K562 (cell line): ENCODE measurements around the gene MRNIP. TPM values are rescaled to one million over a fixed set of nuclear protein-coding genes. Genes with fewer than 3 reads are reported as not detected.

Source experiments
- CTBP1 ChIP-seq: fragments of 450-650 bp; IDR thresholded peaks from 2 replicates; pipeline ENCODE4 v1.6.1; 2016; ENCODE audit warnings: borderline replicate concordance
- GABPB1 ChIP-seq: sonication (generic); formaldehyde crosslinking; IDR thresholded peaks from 2 replicates; pipeline ENCODE4 v1.8.0; 2022; ENCODE audit warnings: mild to moderate bottlenecking, missing genetic modification reagents
- HCFC1 ChIP-seq: IDR thresholded peaks from 2 replicates; pipeline ENCODE4 v1.6.1; 2012; ENCODE audit warnings: low read depth, low read length, improper control_type of control experiment
- HOXB6 ChIP-seq: fragments of 250-450 bp; sonication (Bioruptor Pico); IDR thresholded peaks from 2 replicates; pipeline ENCODE4 v1.5.1; 2022; ENCODE audit warnings: mild to moderate bottlenecking, borderline replicate concordance
- KLF6 ChIP-seq: fragments of 250-450 bp; sonication (Bioruptor Pico); IDR thresholded peaks from 2 replicates; pipeline ENCODE4 v1.4.0; 2020; ENCODE audit warnings: mild to moderate bottlenecking, moderate library complexity, borderline replicate concordance
- SMARCE1 ChIP-seq: fragments of 450-650 bp; IDR thresholded peaks from 2 replicates; pipeline ENCODE4 v1.7.1; 2016; ENCODE audit warnings: mild to moderate bottlenecking
- ZKSCAN3 ChIP-seq: fragments of 250-450 bp; sonication (Bioruptor Pico); IDR thresholded peaks from 2 replicates; pipeline ENCODE4 v1.4.0; 2020
- ZNF24 ChIP-seq: fragments of 450-650 bp; IDR thresholded peaks from 2 replicates; pipeline ENCODE4 v1.6.1; 2016
- polyA plus RNA-seq, 8 experiments: library from polyadenylated mRNA; depleted of rRNA in 4 of 8; stranded (reverse) in 5 of 8; unstranded in 3 of 8; fragments of >200 nt; fragmentation: Nextera tagmentation in 2 of 8; fragmentation: Illumina TruSeq in 1 of 8; extraction: Ambion mirVana in 2 of 8; extraction: Trizol in 1 of 8; gene quantifications; 2 replicates each; pipeline versions ENCODE4 v1.2.1 to v1.2.3, GENCODE V29; 2011 to 2014; ENCODE audit warnings: inconsistent platforms in 1 of 8, missing spikeins in 1 of 8
- total RNA-seq, 7 experiments: library from RNA; depleted of rRNA in 6 of 7; stranded (reverse); fragments of >200 nt in 6 of 7; fragmentation: Illumina TruSeq in 2 of 7; extraction: Trizol in 2 of 7; gene quantifications; 2 replicates each; pipeline versions ENCODE4 v1.2.1 to v1.2.3, GENCODE V29; 2011 to 2021; ENCODE audit warnings: low replicate concordance in 1 of 7
- TF ChIP-seq, protein P1 (sequence below): fragments of 250-450 bp; sonication (Bioruptor Pico); IDR thresholded peaks from 2 replicates; pipeline ENCODE4 v1.4.0; 2020; ENCODE audit warnings: borderline replicate concordance
- TF ChIP-seq, protein P2 (sequence below): fragments of 250-450 bp; sonication (Bioruptor Pico); IDR thresholded peaks from 2 replicates; pipeline ENCODE4 v1.5.0; 2022; ENCODE audit warnings: mild to moderate bottlenecking
- TF ChIP-seq, protein P3 (sequence below): fragments of 200-400 bp; formaldehyde crosslinking; IDR thresholded peaks from 2 replicates; pipeline ENCODE4 v1.6.1; 2017; ENCODE audit warnings: mild to moderate bottlenecking, low read depth, low read length, moderate library complexity
- TF ChIP-seq, protein P4 (sequence below): fragments of 450-650 bp; formaldehyde crosslinking; IDR thresholded peaks from 2 replicates; pipeline ENCODE4 v1.4.0; 2022; ENCODE audit warnings: missing genetic modification characterization
- TF ChIP-seq, protein P5 (sequence below): fragments of 250-450 bp; sonication (Bioruptor Pico); IDR thresholded peaks from 2 replicates; pipeline ENCODE4 v1.4.0; 2020

The MRNIP gene
- total and polyA plus RNA-seq, 9 of the 15 experiments (the other 6 are each of a cell fraction or from before 2014, with no cell fraction given) = 3.6 to 39.0 (median 16.8) TPM

DNA sequence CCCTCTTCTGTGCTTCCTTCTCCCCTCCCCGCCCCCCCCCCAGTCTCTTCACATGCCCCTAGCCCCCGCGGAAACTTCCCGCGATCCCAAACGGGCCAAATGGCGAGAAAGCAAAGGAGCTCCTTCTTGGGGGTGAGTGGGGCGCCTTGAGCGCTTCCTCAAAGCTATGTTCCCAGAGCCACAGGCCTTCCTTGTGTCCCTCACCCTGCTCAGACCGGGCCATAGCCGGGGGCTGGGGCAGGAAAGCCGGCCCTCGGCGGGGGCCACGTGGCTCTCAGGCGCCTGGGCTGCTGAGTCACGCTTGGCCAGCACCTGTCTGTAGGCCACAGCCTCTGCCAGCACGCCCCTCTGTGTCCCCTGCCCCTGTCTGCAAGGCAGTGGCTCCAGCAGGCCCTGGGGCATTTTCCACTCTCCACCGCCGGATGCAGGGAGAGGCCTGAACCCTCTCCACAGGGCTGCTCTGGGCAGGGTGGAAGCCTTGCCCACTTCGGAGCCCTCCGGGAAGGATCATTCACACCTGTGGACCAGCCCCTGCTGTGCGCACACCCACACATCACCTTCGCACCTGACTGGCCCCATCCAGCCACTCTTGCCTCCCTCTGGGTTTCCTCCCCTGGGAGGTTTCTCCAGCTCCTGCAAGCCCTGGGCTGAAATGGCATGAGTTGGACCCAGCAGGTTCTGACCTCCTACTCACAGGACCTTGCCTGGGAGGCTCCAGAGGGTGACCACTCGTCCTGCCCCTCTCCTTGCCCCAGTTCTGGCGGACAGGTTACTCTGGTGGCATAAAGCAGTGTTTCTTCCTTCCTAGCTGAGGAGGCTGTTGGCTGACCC is 39.1 kb downstream of the MRNIP start (continued):
- TF ChIP-seq, protein P1, sequence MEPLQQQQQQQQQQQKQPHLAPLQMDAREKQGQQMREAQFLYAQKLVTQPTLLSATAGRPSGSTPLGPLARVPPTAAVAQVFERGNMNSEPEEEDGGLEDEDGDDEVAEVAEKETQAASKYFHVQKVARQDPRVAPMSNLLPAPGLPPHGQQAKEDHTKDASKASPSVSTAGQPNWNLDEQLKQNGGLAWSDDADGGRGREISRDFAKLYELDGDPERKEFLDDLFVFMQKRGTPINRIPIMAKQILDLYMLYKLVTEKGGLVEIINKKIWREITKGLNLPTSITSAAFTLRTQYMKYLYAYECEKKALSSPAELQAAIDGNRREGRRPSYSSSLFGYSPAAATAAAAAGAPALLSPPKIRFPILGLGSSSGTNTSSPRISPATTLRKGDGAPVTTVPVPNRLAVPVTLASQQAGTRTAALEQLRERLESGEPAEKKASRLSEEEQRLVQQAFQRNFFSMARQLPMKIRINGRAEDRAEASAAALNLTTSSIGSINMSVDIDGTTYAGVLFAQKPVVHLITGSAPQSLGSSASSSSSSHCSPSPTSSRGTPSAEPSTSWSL (CRISPR knock-in tag) = peak; percentile 96
- TF ChIP-seq ZKSCAN3 (CRISPR knock-in tag) = peak; percentile 26; the same call in 1 of the 2 replicates
- TF ChIP-seq HCFC1 = no peak
- TF ChIP-seq, protein P2, sequence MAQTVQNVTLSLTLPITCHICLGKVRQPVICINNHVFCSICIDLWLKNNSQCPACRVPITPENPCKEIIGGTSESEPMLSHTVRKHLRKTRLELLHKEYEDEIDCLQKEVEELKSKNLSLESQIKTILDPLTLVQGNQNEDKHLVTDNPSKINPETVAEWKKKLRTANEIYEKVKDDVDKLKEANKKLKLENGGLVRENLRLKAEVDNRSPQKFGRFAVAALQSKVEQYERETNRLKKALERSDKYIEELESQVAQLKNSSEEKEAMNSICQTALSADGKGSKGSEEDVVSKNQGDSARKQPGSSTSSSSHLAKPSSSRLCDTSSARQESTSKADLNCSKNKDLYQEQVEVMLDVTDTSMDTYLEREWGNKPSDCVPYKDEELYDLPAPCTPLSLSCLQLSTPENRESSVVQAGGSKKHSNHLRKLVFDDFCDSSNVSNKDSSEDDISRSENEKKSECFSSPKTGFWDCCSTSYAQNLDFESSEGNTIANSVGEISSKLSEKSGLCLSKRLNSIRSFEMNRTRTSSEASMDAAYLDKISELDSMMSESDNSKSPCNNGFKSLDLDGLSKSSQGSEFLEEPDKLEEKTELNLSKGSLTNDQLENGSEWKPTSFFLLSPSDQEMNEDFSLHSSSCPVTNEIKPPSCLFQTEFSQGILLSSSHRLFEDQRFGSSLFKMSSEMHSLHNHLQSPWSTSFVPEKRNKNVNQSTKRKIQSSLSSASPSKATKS = peak; percentile 72; the same call in 1 of the 2 replicates
- no peak; the same call in 1 of the 2 replicates for TF ChIP-seq SMARCE1
- TF ChIP-seq CTBP1 = peak; percentile 2; the same call in 1 of the 2 replicates
- TF ChIP-seq, protein P3, sequence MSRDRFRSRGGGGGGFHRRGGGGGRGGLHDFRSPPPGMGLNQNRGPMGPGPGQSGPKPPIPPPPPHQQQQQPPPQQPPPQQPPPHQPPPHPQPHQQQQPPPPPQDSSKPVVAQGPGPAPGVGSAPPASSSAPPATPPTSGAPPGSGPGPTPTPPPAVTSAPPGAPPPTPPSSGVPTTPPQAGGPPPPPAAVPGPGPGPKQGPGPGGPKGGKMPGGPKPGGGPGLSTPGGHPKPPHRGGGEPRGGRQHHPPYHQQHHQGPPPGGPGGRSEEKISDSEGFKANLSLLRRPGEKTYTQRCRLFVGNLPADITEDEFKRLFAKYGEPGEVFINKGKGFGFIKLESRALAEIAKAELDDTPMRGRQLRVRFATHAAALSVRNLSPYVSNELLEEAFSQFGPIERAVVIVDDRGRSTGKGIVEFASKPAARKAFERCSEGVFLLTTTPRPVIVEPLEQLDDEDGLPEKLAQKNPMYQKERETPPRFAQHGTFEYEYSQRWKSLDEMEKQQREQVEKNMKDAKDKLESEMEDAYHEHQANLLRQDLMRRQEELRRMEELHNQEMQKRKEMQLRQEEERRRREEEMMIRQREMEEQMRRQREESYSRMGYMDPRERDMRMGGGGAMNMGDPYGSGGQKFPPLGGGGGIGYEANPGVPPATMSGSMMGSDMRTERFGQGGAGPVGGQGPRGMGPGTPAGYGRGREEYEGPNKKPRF = no peak
- TF ChIP-seq, protein P4, sequence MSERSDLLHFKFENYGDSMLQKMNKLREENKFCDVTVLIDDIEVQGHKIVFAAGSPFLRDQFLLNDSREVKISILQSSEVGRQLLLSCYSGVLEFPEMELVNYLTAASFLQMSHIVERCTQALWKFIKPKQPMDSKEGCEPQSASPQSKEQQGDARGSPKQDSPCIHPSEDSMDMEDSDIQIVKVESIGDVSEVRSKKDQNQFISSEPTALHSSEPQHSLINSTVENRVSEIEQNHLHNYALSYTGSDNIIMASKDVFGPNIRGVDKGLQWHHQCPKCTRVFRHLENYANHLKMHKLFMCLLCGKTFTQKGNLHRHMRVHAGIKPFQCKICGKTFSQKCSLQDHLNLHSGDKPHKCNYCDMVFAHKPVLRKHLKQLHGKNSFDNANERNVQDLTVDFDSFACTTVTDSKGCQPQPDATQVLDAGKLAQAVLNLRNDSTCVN (CRISPR knock-in tag) = 0 out of 2 replicates have a peak, but pooled peaks have one; percentile 79
- no peak for TF ChIP-seq GABPB1 (CRISPR knock-in tag)
- TF ChIP-seq HOXB6 (CRISPR knock-in tag) = peak; percentile 46; the same call in 1 of the 2 replicates
- TF ChIP-seq, protein P5, sequence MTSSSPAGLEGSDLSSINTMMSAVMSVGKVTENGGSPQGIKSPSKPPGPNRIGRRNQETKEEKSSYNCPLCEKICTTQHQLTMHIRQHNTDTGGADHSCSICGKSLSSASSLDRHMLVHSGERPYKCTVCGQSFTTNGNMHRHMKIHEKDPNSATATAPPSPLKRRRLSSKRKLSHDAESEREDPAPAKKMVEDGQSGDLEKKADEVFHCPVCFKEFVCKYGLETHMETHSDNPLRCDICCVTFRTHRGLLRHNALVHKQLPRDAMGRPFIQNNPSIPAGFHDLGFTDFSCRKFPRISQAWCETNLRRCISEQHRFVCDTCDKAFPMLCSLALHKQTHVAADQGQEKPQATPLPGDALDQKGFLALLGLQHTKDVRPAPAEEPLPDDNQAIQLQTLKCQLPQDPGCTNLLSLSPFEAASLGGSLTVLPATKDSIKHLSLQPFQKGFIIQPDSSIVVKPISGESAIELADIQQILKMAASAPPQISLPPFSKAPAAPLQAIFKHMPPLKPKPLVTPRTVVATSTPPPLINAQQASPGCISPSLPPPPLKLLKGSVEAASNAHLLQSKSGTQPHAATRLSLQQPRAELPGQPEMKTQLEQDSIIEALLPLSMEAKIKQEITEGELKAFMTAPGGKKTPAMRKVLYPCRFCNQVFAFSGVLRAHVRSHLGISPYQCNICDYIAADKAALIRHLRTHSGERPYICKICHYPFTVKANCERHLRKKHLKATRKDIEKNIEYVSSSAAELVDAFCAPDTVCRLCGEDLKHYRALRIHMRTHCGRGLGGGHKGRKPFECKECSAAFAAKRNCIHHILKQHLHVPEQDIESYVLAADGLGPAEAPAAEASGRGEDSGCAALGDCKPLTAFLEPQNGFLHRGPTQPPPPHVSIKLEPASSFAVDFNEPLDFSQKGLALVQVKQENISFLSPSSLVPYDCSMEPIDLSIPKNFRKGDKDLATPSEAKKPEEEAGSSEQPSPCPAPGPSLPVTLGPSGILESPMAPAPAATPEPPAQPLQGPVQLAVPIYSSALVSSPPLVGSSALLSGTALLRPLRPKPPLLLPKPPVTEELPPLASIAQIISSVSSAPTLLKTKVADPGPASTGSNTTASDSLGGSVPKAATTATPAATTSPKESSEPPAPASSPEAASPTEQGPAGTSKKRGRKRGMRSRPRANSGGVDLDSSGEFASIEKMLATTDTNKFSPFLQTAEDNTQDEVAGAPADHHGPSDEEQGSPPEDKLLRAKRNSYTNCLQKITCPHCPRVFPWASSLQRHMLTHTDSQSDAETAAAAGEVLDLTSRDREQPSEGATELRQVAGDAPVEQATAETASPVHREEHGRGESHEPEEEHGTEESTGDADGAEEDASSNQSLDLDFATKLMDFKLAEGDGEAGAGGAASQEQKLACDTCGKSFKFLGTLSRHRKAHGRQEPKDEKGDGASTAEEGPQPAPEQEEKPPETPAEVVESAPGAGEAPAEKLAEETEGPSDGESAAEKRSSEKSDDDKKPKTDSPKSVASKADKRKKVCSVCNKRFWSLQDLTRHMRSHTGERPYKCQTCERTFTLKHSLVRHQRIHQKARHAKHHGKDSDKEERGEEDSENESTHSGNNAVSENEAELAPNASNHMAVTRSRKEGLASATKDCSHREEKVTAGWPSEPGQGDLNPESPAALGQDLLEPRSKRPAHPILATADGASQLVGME (CRISPR knock-in tag) = peak; percentile 95
- no peak for TF ChIP-seq ZNF24
- TF ChIP-seq KLF6 (CRISPR knock-in tag) = peak; percentile 91
